K562 (cell line): Measurements from ENCODE around the gene SPHK1. TPM values are rescaled to one million over a fixed set of nuclear protein-coding genes. Genes with fewer than 3 reads are reported as not detected.

Source experiments
- BDP1 ChIP-seq: IDR thresholded peaks from 3 replicates; pipeline ENCODE4 v1.6.1; 2011; ENCODE audit not compliant: insufficient read length, insufficient read depth
- CBFB ChIP-seq: sonication (generic); formaldehyde crosslinking; IDR thresholded peaks from 2 replicates; pipeline ENCODE4 v1.4.0; 2020; ENCODE audit warnings: mild to moderate bottlenecking, missing genetic modification reagents
- CHD1 ChIP-seq: fragments of 200-600 bp; sonication (generic); IDR thresholded peaks from one replicate; pipeline ENCODE4 v1.6.1; 2012; ENCODE audit warnings: mild to moderate bottlenecking, moderate library complexity, low read length, inconsistent platforms
- CUX1 ChIP-seq: fragments of 200-800 bp; sonication (Bioruptor generic); IDR thresholded peaks from 2 replicates; pipeline ENCODE4 v1.6.1; 2016; ENCODE audit warnings: missing genetic modification characterization, missing compliant biosample characterization
- DPF2 ChIP-seq: fragments of 450-650 bp; IDR thresholded peaks from 2 replicates; pipeline ENCODE4 v1.6.1; 2016
- HDGF ChIP-seq: fragments of 450-650 bp; IDR thresholded peaks from 2 replicates; pipeline ENCODE4 v1.6.1; 2016
- MCM5 ChIP-seq: fragments of 450-650 bp; IDR thresholded peaks from 2 replicates; pipeline ENCODE4 v1.6.1; 2016; ENCODE audit warnings: low read depth
- MTA3 ChIP-seq: fragments of 450-650 bp; formaldehyde crosslinking; IDR thresholded peaks from 2 replicates; pipeline ENCODE4 v1.6.1; 2017; ENCODE audit warnings: mild to moderate bottlenecking, borderline replicate concordance
- NELFE ChIP-seq: IDR thresholded peaks from 2 replicates; pipeline ENCODE4 v1.6.1; 2011; ENCODE audit warnings: mild to moderate bottlenecking; ENCODE audit not compliant: insufficient read depth, insufficient read length
- NR2C2 ChIP-seq, 2 experiments: fragments of 200-800 bp in 1 of 2; sonication (Bioruptor generic) in 1 of 2; sonication (generic) in 1 of 2; formaldehyde crosslinking in 1 of 2; IDR thresholded peaks; 2 replicates each; pipeline versions ENCODE4 v1.6.1 to v1.8.0; 2016 to 2022; ENCODE audit warnings: mild to moderate bottlenecking in 1 of 2, missing compliant biosample characterization in 1 of 2, missing genetic modification characterization in 1 of 2, missing genetic modification reagents in 1 of 2
- PHF20 ChIP-seq: fragments of 450-650 bp; IDR thresholded peaks from 2 replicates; pipeline ENCODE4 v1.6.1; 2018; ENCODE audit not compliant: partially characterized antibody
- PHF21A ChIP-seq: fragments of 450-650 bp; IDR thresholded peaks from 2 replicates; pipeline ENCODE4 v1.6.1; 2017; ENCODE audit warnings: low read depth, borderline replicate concordance
- RBM25 ChIP-seq: fragments of 200-400 bp; formaldehyde crosslinking; IDR thresholded peaks from 2 replicates; pipeline ENCODE4 v1.6.1; 2018; ENCODE audit warnings: low read length, low read depth, moderate library complexity; ENCODE audit not compliant: severe bottlenecking
- SMAD4 ChIP-seq: fragments of 250-450 bp; sonication (Bioruptor Pico); conservative IDR thresholded peaks from 2 replicates; pipeline ENCODE4 v1.8.0; 2021; ENCODE audit warnings: inconsistent platforms, mild to moderate bottlenecking, moderate library complexity
- SNIP1 ChIP-seq: fragments of 450-650 bp; IDR thresholded peaks from 2 replicates; pipeline ENCODE4 v1.7.1; 2017; ENCODE audit warnings: low read depth, mild to moderate bottlenecking
- SRSF1 ChIP-seq: fragments of 200-400 bp; formaldehyde crosslinking; IDR thresholded peaks from 2 replicates; pipeline ENCODE4 v1.6.1; 2017; ENCODE audit warnings: mild to moderate bottlenecking, low read depth, low read length, moderate library complexity
- ZNF408 ChIP-seq: fragments of 250-450 bp; sonication (Bioruptor Pico); IDR thresholded peaks from 2 replicates; pipeline ENCODE4 v1.4.0; 2020; ENCODE audit warnings: low read depth, mild to moderate bottlenecking, moderate library complexity
- ZNF780A ChIP-seq: fragments of 250-450 bp; sonication (Bioruptor Pico); IDR thresholded peaks from 2 replicates; pipeline ENCODE4 v1.5.0; 2021; ENCODE audit warnings: mild to moderate bottlenecking
- polyA plus RNA-seq, 8 experiments: library from polyadenylated mRNA; depleted of rRNA in 4 of 8; stranded (reverse) in 5 of 8; unstranded in 3 of 8; fragments of >200 nt; fragmentation: Nextera tagmentation in 2 of 8; fragmentation: Illumina TruSeq in 1 of 8; extraction: Ambion mirVana in 2 of 8; extraction: Trizol in 1 of 8; gene quantifications; 2 replicates each; pipeline versions ENCODE4 v1.2.1 to v1.2.3, GENCODE V29; 2011 to 2014; ENCODE audit warnings: inconsistent platforms in 1 of 8, missing spikeins in 1 of 8
- total RNA-seq, 7 experiments: library from RNA; depleted of rRNA in 6 of 7; stranded (reverse); fragments of >200 nt in 6 of 7; fragmentation: Illumina TruSeq in 2 of 7; extraction: Trizol in 2 of 7; gene quantifications; 2 replicates each; pipeline versions ENCODE4 v1.2.1 to v1.2.3, GENCODE V29; 2011 to 2021; ENCODE audit warnings: low replicate concordance in 1 of 7
- TF ChIP-seq, protein P1 (sequence below): fragments of 450-650 bp; IDR thresholded peaks from 2 replicates; pipeline ENCODE4 v1.6.1; 2016; ENCODE audit warnings: antibody characterized with exemption
- TF ChIP-seq, protein P2 (sequence below), 2 experiments: fragments of 200-800 bp in 1 of 2; sonication (Bioruptor generic) in 1 of 2; sonication (generic) in 1 of 2; formaldehyde crosslinking in 1 of 2; IDR thresholded peaks in 1 of 2; conservative IDR thresholded peaks in 1 of 2; 2 replicates each; pipeline versions ENCODE4 v1.5.0 to v1.6.1; 2016 to 2020; ENCODE audit warnings: missing compliant biosample characterization in 1 of 2, missing genetic modification characterization in 1 of 2, missing genetic modification reagents in 1 of 2

Gene SPHK1
- total and polyA plus RNA-seq, 9 of the 15 experiments (the other 6 are each of a cell fraction or from before 2014, with no cell fraction given) = 0.21 to 60.3 (median 14.5) TPM

DNA sequence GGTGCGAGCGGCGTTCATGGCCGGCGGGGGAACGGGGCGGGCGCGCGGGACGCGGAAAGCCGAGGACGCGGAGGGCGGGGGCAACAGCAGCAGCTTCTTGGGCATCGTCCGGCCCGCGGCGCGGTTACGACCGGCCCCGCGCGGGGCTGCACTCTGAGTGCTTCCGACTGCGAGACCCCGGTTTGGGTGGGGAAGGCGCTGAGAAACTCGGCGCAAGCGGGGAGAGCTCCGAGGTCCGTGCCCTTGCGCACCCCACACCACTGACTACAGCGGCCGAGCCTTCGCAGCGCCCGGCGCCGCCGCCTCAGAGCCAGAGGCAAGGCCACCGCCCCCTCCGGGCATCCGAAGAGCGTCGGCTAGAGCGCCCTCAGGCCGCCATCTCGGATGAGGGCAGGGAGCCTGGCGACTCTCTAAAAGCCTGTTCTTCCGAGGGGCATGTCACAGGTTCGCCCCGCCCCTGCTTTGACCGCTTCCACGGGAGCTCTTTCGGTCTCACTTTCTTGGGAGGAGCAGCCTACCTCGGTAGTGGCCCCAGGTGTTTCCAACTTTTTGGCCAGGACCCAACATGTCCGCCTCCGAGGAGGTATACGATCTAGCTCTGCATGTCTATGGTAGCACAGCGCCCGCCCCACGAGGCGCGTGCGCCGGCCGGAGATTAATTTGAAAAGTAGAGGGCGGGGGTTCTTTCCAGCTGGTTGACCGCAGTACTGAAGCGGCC, 30.7 kb upstream of the SPHK1 start, which contains the start of gene PRPSAP1 (continued):
- TF ChIP-seq PHF21A (no peak), SMAD4 (CRISPR knock-in tag) (peak; percentile 93), CUX1 (no peak), SRSF1 (no peak), ZNF780A (CRISPR knock-in tag) (no peak), DPF2 (no peak), CHD1 (no peak), SNIP1 (peak; percentile 100), RBM25 (no peak), NELFE (no peak), PHF20 (no peak), MCM5 (no peak), BDP1 (no peak), ZNF408 (CRISPR knock-in tag) (no peak), HDGF (no peak), CBFB (CRISPR knock-in tag) (peak; percentile 91), MTA3 (peak; percentile 92), NR2C2 (CRISPR knock-in tag; IDR thresholded peaks at IDR 0.05) (no peak), NR2C2 (tag; IDR thresholded peaks at IDR 0.05) (peak; percentile 80)
- TF ChIP-seq, protein P1, sequence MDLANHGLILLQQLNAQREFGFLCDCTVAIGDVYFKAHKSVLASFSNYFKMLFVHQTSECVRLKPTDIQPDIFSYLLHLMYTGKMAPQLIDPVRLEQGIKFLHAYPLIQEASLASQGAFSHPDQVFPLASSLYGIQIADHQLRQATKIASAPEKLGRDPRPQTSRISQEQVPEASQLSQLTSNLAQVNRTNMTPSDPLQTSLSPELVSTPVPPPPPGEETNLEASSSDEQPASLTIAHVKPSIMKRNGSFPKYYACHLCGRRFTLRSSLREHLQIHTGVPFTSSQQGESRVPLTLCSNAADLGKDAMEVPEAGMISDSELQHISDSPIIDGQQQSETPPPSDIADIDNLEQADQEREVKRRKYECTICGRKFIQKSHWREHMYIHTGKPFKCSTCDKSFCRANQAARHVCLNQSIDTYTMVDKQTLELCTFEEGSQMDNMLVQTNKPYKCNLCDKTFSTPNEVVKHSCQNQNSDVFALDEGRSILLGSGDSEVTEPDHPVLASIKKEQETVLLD = peak; percentile 73
- TF ChIP-seq, protein P2, sequence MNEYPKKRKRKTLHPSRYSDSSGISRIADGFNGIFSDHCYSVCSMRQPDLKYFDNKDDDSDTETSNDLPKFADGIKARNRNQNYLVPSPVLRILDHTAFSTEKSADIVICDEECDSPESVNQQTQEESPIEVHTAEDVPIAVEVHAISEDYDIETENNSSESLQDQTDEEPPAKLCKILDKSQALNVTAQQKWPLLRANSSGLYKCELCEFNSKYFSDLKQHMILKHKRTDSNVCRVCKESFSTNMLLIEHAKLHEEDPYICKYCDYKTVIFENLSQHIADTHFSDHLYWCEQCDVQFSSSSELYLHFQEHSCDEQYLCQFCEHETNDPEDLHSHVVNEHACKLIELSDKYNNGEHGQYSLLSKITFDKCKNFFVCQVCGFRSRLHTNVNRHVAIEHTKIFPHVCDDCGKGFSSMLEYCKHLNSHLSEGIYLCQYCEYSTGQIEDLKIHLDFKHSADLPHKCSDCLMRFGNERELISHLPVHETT (CRISPR knock-in tag; conservative IDR thresholded peaks at IDR 0.05 in 1 of 2, IDR thresholded peaks at IDR 0.05 in 1 of 2) = peak in 1 of 2 experiments; percentile 89; a peak in 2 of 4 replicates
